ENCODE results near the gene TEAD1. TPM values are rescaled to one million over a fixed set of nuclear protein-coding genes. Genes with fewer than 3 reads are reported as not detected.

Gene TEAD1
- total RNA-seq, 2 donors from 2014 or later = 76.4 to 94.4 TPM

DNA sequence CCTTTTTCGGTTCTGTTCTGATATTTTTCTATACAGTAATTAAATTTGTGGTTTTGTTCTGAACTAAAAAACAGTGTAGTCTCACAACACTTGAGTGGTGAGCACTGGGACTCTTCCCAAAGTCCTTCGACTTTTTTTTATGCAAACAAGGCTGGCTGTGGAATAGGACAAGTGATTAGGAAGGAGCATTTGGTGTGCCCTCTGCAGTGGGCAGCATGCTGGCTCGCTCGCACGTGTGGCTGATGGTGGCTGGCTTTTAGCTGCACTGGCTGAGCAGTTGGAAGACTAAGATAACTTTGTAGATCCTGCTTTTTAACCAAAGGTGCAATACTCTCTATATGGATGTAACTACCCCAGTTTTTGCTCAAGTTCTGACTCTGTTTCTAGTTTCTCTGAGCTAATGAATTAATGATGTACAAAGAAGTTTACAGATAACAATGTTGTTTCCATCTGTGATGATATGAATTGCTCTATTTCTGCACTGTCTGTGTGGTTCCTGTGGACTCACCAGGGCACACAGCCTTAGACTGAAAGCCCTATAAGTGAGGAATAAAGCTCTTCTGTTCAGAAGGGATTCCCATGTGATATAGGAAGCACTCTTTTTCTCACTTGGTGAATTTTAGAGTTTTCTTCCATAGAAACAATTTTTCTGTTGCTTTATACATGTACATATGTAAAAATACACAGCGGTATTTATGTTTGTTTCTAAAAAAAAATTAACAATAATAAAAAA is 191.8 kb downstream of the TEAD1 start:
- no peaks in the 10 kb centered on the region for H3K9me3 Mint-ChIP-seq
- Histone ChIP-seq H3K27me3 (ENCODE audit: control insufficient read depth, insufficient read depth, low read length, poor library complexity, severe bottlenecking) (no peaks in the 10 kb centered on the region), H3K4me3 (ENCODE audit: low read length) (no peak overlapping the region), H3K36me3 (ENCODE audit: control insufficient read depth, insufficient read depth, low read length) (peaks cover 29% of the 10 kb centered on the region), H3K27ac (ENCODE audit: low read depth, low read length) (no peak overlapping the region), H3K9ac (ENCODE audit: extremely low read depth, low read length, poor library complexity, severe bottlenecking) (no peak overlapping the region), H3K9me3 (ENCODE audit: control insufficient read depth, low read length) (no peaks in the 10 kb centered on the region), H3K4me1 (ENCODE audit: control insufficient read depth, insufficient read depth, low read length) (peaks cover 40% of the 10 kb centered on the region)
- H3K27ac Mint-ChIP-seq = peak overlapping the region; percentile 87
- TF ChIP-seq, protein P1, sequence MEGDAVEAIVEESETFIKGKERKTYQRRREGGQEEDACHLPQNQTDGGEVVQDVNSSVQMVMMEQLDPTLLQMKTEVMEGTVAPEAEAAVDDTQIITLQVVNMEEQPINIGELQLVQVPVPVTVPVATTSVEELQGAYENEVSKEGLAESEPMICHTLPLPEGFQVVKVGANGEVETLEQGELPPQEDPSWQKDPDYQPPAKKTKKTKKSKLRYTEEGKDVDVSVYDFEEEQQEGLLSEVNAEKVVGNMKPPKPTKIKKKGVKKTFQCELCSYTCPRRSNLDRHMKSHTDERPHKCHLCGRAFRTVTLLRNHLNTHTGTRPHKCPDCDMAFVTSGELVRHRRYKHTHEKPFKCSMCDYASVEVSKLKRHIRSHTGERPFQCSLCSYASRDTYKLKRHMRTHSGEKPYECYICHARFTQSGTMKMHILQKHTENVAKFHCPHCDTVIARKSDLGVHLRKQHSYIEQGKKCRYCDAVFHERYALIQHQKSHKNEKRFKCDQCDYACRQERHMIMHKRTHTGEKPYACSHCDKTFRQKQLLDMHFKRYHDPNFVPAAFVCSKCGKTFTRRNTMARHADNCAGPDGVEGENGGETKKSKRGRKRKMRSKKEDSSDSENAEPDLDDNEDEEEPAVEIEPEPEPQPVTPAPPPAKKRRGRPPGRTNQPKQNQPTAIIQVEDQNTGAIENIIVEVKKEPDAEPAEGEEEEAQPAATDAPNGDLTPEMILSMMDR (conservative IDR thresholded peaks at IDR 0.05) = no peak
- H3K36me3 Mint-ChIP-seq (ENCODE audit: low read depth) = peaks cover 4% of the 10 kb centered on the region
- no peaks in the 10 kb centered on the region for H3K27me3 Mint-ChIP-seq (ENCODE audit: insufficient read depth)
- H3K4me1 Mint-ChIP-seq = peaks cover 57% of the 10 kb centered on the region
- WGBS, 2 experiments (ENCODE audit: insufficient coverage in 1 of 2, insufficient read length in 1 of 2) = 56 to 71% methylated on average over 3 to 5 of the region's 6 CpGs
- no peak overlapping the region for H3K4me3 Mint-ChIP-seq
- no peak for DNase-seq

- H3K4me1 ChIP-seq (ENCODE audit: control insufficient read depth, insufficient read depth, low read length) = peaks cover 47% of the 10 kb centered on the region
- TF ChIP-seq, protein P1 (conservative IDR thresholded peaks at IDR 0.05) = no peak
- H3K9me3 ChIP-seq (ENCODE audit: control insufficient read depth, low read length) = no peaks in the 10 kb centered on the region
- DNase-seq = no peak
- H3K27me3 ChIP-seq (ENCODE audit: control insufficient read depth, insufficient read depth, low read length, poor library complexity, severe bottlenecking) = no peaks in the 10 kb centered on the region
- no peaks in the 10 kb centered on the region for H3K27me3 Mint-ChIP-seq (ENCODE audit: insufficient read depth)
- WGBS, 2 experiments (ENCODE audit: insufficient coverage in 1 of 2, insufficient read length in 1 of 2) = 63 to 100% methylated on average over 1 to 2 of the region's 2 CpGs
- H3K4me3 Mint-ChIP-seq = no peak overlapping the region
- H3K36me3 ChIP-seq (ENCODE audit: control insufficient read depth, insufficient read depth, low read length) = peaks cover 39% of the 10 kb centered on the region
- no peak overlapping the region for H3K9ac ChIP-seq (ENCODE audit: extremely low read depth, low read length, poor library complexity, severe bottlenecking)
- H3K9me3 Mint-ChIP-seq = no peaks in the 10 kb centered on the region
- H3K36me3 Mint-ChIP-seq (ENCODE audit: low read depth) = peaks cover 16% of the 10 kb centered on the region
- H3K27ac Mint-ChIP-seq = peak overlapping the region; percentile 42
- H3K4me1 Mint-ChIP-seq = peaks cover 59% of the 10 kb centered on the region
- no peak overlapping the region for H3K27ac ChIP-seq (ENCODE audit: low read depth, low read length)
- H3K4me3 ChIP-seq (ENCODE audit: low read length) = no peak overlapping the region
These were observed 193.3 kb downstream of the TEAD1 start for GRCh38 chr11:12867531-12867930.

- Histone ChIP-seq H3K9ac (ENCODE audit: extremely low read depth, low read length, poor library complexity, severe bottlenecking) (no peak overlapping the region), H3K9me3 (ENCODE audit: control insufficient read depth, low read length) (no peaks in the 10 kb centered on the region), H3K36me3 (ENCODE audit: control insufficient read depth, insufficient read depth, low read length) (peaks cover 31% of the 10 kb centered on the region), H3K27ac (ENCODE audit: low read depth, low read length) (no peak overlapping the region), H3K27me3 (ENCODE audit: control insufficient read depth, insufficient read depth, low read length, poor library complexity, severe bottlenecking) (no peaks in the 10 kb centered on the region), H3K4me3 (ENCODE audit: low read length) (no peak overlapping the region), H3K4me1 (ENCODE audit: control insufficient read depth, insufficient read depth, low read length) (peaks cover 50% of the 10 kb centered on the region)
- 93 to 100% methylated on average over 2 to 3 of the region's 3 CpGs for WGBS, 2 experiments (ENCODE audit: insufficient coverage in 1 of 2, insufficient read length in 1 of 2)
- Mint-ChIP-seq H3K9me3 (no peaks in the 10 kb centered on the region), H3K27me3 (ENCODE audit: insufficient read depth) (no peaks in the 10 kb centered on the region), H3K27ac (peak overlapping the region; percentile 50), H3K4me1 (peaks cover 49% of the 10 kb centered on the region), H3K4me3 (no peak overlapping the region), H3K36me3 (ENCODE audit: low read depth) (peaks cover 16% of the 10 kb centered on the region)
- DNase-seq = no peak
- TF ChIP-seq, protein P1 (conservative IDR thresholded peaks at IDR 0.05) = peak; percentile 62
These were observed 194.3 kb downstream of the TEAD1 start for GRCh38 chr11:12868315-12869073.
